Sciatic nerve (tissue), 2 donors: ENCODE results near the gene TRAIP. TPM values are rescaled to one million over a fixed set of nuclear protein-coding genes. Genes with fewer than 3 reads are reported as not detected.
A peak's percentile ranks its signal among the peaks of the same experiment; 100 is the strongest.
"Not testable (repeated sequence)": the region's sequence is repeated elsewhere in the genome, so short reads cannot be mapped to it uniquely, and the experiment has no call there.

Source experiments
- ATAC-seq: fragments of 200-7000 bp; cut with Tn5 transposase; one replicate; pipeline ENCODE4 v1.9.1; 2020; ENCODE audit warnings: mild to moderate bottlenecking, moderate library complexity
- DNase-seq: peaks from one replicate; pipeline ENCODE4 v3.0.0-alpha.2; 2020; ENCODE audit warnings: low spot score
- intact Hi-C: fragments of 100-400 bp; cut with DNase I; formaldehyde crosslinking; loops from one replicate; pipeline ENCODE4 v1.14.2; 2022
- total RNA-seq: library from RNA; stranded (reverse); fragmentation: NEBNext Ultra II Directional; extraction: Animal tissue kit (Norgen Biotek cat#: 25700); gene quantifications from one replicate; pipeline ENCODE4 v1.2.1, GENCODE V29; 2021
- donor health status: DM: no; HTN: no; CAD: no.
- donor health status: DM: no; HTN: no; CAD: no.

Gene TRAIP
- total RNA-seq, 1 donor from 2014 or later = 4.2 TPM

GRCh38 chr3:49799105-49799504, 57.3 kb downstream of the TRAIP start:
- intact Hi-C loops = no loop called here
- DNase-seq (no peak), ATAC-seq (no peak)

GRCh38 chr3:49794926-49795905, 61.1 kb downstream of the TRAIP start:
- DNase-seq (no peak), ATAC-seq (no peak)
- intact Hi-C loops = loop anchor here (1.0 kb wide), 1 partner anchor 64 kb away; no protein-coding TSS in a partner anchor

GRCh38 chr3:49794431-49794830, 61.9 kb downstream of the TRAIP start:
- DNase-seq = no peak
- intact Hi-C loops = no loop called here

GRCh38 chr3:49793486-49794085, 62.8 kb downstream of the TRAIP start:
- intact Hi-C loops = no loop called here
- ATAC-seq (no peak), DNase-seq (peak; percentile 52)

More at GRCh38 chr3:49794431-49794830, 61.9 kb downstream of the TRAIP start:
- no peak for ATAC-seq

- peak; percentile 41 for DNase-seq
- intact Hi-C loops = no loop called here
- ATAC-seq = no peak
Measured at GRCh38 chr3:49792371-49793150, 63.8 kb downstream of the TRAIP start.

- intact Hi-C loops = no loop called here
- DNase-seq = peak; percentile 25
- no peak for ATAC-seq
Measured at GRCh38 chr3:49791571-49791970, 64.8 kb downstream of the TRAIP start.

GRCh38 chr3:49790626-49791411, 65.5 kb downstream of the TRAIP start:
- DNase-seq = peak; percentile 19
- intact Hi-C loops = no loop called here
- ATAC-seq = no peak

- intact Hi-C loops = no loop called here
- ATAC-seq (no peak), DNase-seq (peak; percentile 32)
Measured at GRCh38 chr3:49788056-49788455, 68.3 kb downstream of the TRAIP start.

- intact Hi-C loops = no loop called here
- peak; percentile 31 for DNase-seq
- ATAC-seq = no peak
Measured at GRCh38 chr3:49787536-49787935, 68.8 kb downstream of the TRAIP start.

GRCh38 chr3:49787182-49787464, 69.2 kb downstream of the TRAIP start:
- DNase-seq = no peak
- intact Hi-C loops = no loop called here
- no peak for ATAC-seq

- DNase-seq = peak; percentile 100
- peak; percentile 100 for ATAC-seq
- intact Hi-C loops = no loop called here
Measured at GRCh38 chr3:49786357-49787181, 69.8 kb downstream of the TRAIP start, which contains the start of gene IP6K1. IP6K1 (minus strand) TSS chr3:49786542; CDS start chr3:49748040, 38,502 bp downstream.

GRCh38 chr3:49785565-49786356, 70.6 kb downstream of the TRAIP start:
- DNase-seq (no peak), ATAC-seq (no peak)
- intact Hi-C loops = no loop called here

- ATAC-seq, intact Hi-C loops: not testable (repeated sequence)
- peak; percentile 51 for DNase-seq
Measured at GRCh38 chr3:49782277-49782676, 74.1 kb downstream of the TRAIP start.

- DNase-seq (peak; percentile 14), ATAC-seq (no peak)
- intact Hi-C loops = no loop called here
Measured at GRCh38 chr3:49781415-49782199, 74.8 kb downstream of the TRAIP start.

- ATAC-seq, intact Hi-C loops: not testable (repeated sequence)
- DNase-seq = peak; percentile 10
Measured at GRCh38 chr3:49780975-49781365, 75.4 kb downstream of the TRAIP start.
